M059J (cell line): Measurements from ENCODE around the gene UBXN11. TPM values are rescaled to one million over a fixed set of nuclear protein-coding genes. Genes with fewer than 3 reads are reported as not detected.
A peak's percentile ranks its signal among the peaks of the same experiment; 100 is the strongest.
"Not testable (repeated sequence)": the region's sequence is repeated elsewhere in the genome, so short reads cannot be mapped to it uniquely, and the experiment has no call there.

ENCODE experiments used
- DNase-seq: peaks from one replicate; pipeline ENCODE4 v3.0.0-alpha.2; 2012; ENCODE audit warnings: low read depth
- total RNA-seq: library from RNA; depleted of rRNA; stranded (reverse); fragments of >200 nt; shearing (Covaris generic); gene quantifications from 2 replicates; pipeline ENCODE4 v1.2.3, GENCODE V29; 2014

UBXN11 gene
- total RNA-seq, 1 experiment from 2014 or later = 4.1 TPM

GRCh38 chr1:26307363-26307781 is 936 bp upstream of the UBXN11 start:
- no peak for DNase-seq

GRCh38 chr1:26305667-26306289 is 658 bp downstream of the UBXN11 start:
- DNase-seq = no peak

- peak; percentile 90 for DNase-seq
Observed at GRCh38 chr1:26302733-26303405, 3.6 kb downstream of the UBXN11 start.

- no peak for DNase-seq
Observed at GRCh38 chr1:26300578-26301275, 5.7 kb downstream of the UBXN11 start.

GRCh38 chr1:26297791-26298124 is 8.7 kb downstream of the UBXN11 start:
- DNase-seq = no peak

GRCh38 chr1:26297057-26297790 is 9.2 kb downstream of the UBXN11 start:
- DNase-seq = no peak

- DNase-seq = no peak
Observed at GRCh38 chr1:26296340-26297056, 9.9 kb downstream of the UBXN11 start.

GRCh38 chr1:26295194-26296138 is 11.0 kb downstream of the UBXN11 start:
- DNase-seq = no peak

- no peak for DNase-seq
Observed at GRCh38 chr1:26293911-26294463, 12.4 kb downstream of the UBXN11 start.

- not testable (repeated sequence) for DNase-seq
Observed at GRCh38 chr1:26292735-26293134, 13.7 kb downstream of the UBXN11 start.

GRCh38 chr1:26291939-26292338 is 14.5 kb downstream of the UBXN11 start:
- DNase-seq = no peak

GRCh38 chr1:26291433-26291832 is 15.0 kb downstream of the UBXN11 start:
- DNase-seq = no peak

GRCh38 chr1:26290882-26291261 is 15.6 kb downstream of the UBXN11 start:
- no peak for DNase-seq

GRCh38 chr1:26290122-26290881 is 16.1 kb downstream of the UBXN11 start:
- DNase-seq = no peak

GRCh38 chr1:26289158-26290059 is 17.0 kb downstream of the UBXN11 start:
- DNase-seq = no peak

- peak; percentile 26 for DNase-seq
Observed at GRCh38 chr1:26288311-26288941, 18.0 kb downstream of the UBXN11 start.

- no peak for DNase-seq
Observed at GRCh38 chr1:26287811-26288210, 18.6 kb downstream of the UBXN11 start.
